SK-N-SH (cell line): ENCODE results near the gene OBI1. TPM values are rescaled to one million over a fixed set of nuclear protein-coding genes. Genes with fewer than 3 reads are reported as not detected.

Experiments
- CTCF ChIA-PET: fragments of 300-600, 350-600 bp; formaldehyde crosslinking; extraction: SDS; loops from one replicate; lab custom pipeline; 2021; lab: Yijun Ruan, JAX
- POLR2A ChIA-PET: fragments of 350-600 bp; sonication (Branson Sonifier 250); formaldehyde crosslinking; extraction: SDS; loops from one replicate; lab custom pipeline; 2020; ENCODE audit warnings: antibody characterized with exemption, inconsistent platforms; lab: Yijun Ruan, JAX
- DNase-seq: peaks from one replicate; pipeline ENCODE4 v3.0.0; 2012
- H2AFZ ChIP-seq: fragments of 200-600 bp; sonication (generic); 2 replicates; pipeline ENCODE4 v1.8.1; 2016; ENCODE audit warnings: antibody characterized with exemption, mild to moderate bottlenecking, low read depth
- H3F3A ChIP-seq: fragments of 200-600 bp; sonication (generic); replicated peaks from 2 replicates; pipeline ENCODE3; 2016; ENCODE audit warnings: antibody characterized with exemption, mild to moderate bottlenecking; ENCODE audit not compliant: insufficient read depth
- H3K27ac ChIP-seq, 2 experiments: fragments of 200-500 bp in 1 of 2; fragments of 200-600 bp in 1 of 2; sonication (Bioruptor generic) in 1 of 2; sonication (generic), shearing (Covaris generic) in 1 of 2; 2 replicates each; pipeline versions ENCODE4 v1.5.1 to v1.6.1; 2014 to 2016; ENCODE audit warnings: low read depth in 2 of 2, inconsistent platforms in 1 of 2, low read length in 1 of 2, mild to moderate bottlenecking in 1 of 2, mixed read lengths in 1 of 2
- H3K27me3 ChIP-seq: fragments of 200-600 bp; sonication (generic), shearing (Covaris generic); 2 replicates; pipeline ENCODE4 v1.6.1; 2016; ENCODE audit warnings: mixed run types; ENCODE audit not compliant: insufficient read depth
- H3K36me3 ChIP-seq, 2 experiments: fragments of 200-500 bp in 1 of 2; fragments of 200-600 bp in 1 of 2; sonication (Bioruptor generic) in 1 of 2; sonication (generic) in 1 of 2; replicated peaks in 1 of 2; 2 replicates each; pipeline versions ENCODE3 to v1.5.1; 2014 to 2016; ENCODE audit warnings: low read length in 1 of 2, mild to moderate bottlenecking in 1 of 2; ENCODE audit not compliant: insufficient read depth in 2 of 2, control insufficient read depth in 1 of 2
- H3K4me1 ChIP-seq, 2 experiments: fragments of 200-500 bp in 1 of 2; fragments of 200-600 bp in 1 of 2; sonication (Bioruptor generic) in 1 of 2; sonication (generic), shearing (Covaris generic) in 1 of 2; 2 replicates each; pipeline versions ENCODE4 v1.5.1 to v1.6.1; 2014 to 2016; ENCODE audit warnings: low read depth in 1 of 2, low read length in 1 of 2, mixed run types in 1 of 2; ENCODE audit not compliant: insufficient read depth in 2 of 2, control insufficient read depth in 1 of 2
- H3K4me2 ChIP-seq: fragments of 200-600 bp; sonication (generic), shearing (Covaris generic); 2 replicates; pipeline ENCODE4 v1.6.1; 2017; ENCODE audit warnings: mixed run types
- H3K4me3 ChIP-seq, 2 experiments: fragments of 200-500 bp in 1 of 2; fragments of 200-600 bp in 1 of 2; sonication (Bioruptor generic) in 1 of 2; sonication (generic), shearing (Covaris generic) in 1 of 2; 2 replicates each; pipeline versions ENCODE4 v1.5.1 to v1.8.1; 2014 to 2016; ENCODE audit warnings: low read depth in 2 of 2, inconsistent platforms in 1 of 2, low read length in 1 of 2, mild to moderate bottlenecking in 1 of 2, mixed read lengths in 1 of 2, moderate library complexity in 1 of 2
- H3K79me2 ChIP-seq: fragments of 200-600 bp; sonication (generic); 2 replicates; pipeline ENCODE4 v1.8.1; 2017; ENCODE audit warnings: mild to moderate bottlenecking; ENCODE audit not compliant: insufficient read depth
- H3K9ac ChIP-seq: fragments of 200-600 bp; sonication (generic); 2 replicates; pipeline ENCODE4 v1.6.1; 2017; ENCODE audit warnings: mixed run types
- H3K9me2 ChIP-seq: fragments of 200-600 bp; sonication (generic); 2 replicates; pipeline ENCODE4 v1.6.1; 2017; ENCODE audit warnings: mixed run types
- H3K9me3 ChIP-seq: fragments of 200-600 bp; sonication (generic); 2 replicates; pipeline ENCODE4 v1.6.1; 2017; ENCODE audit warnings: mixed run types, mild to moderate bottlenecking, moderate library complexity
- H4K20me1 ChIP-seq: fragments of 200-600 bp; sonication (generic); 2 replicates; pipeline ENCODE4 v1.6.1; 2017; ENCODE audit warnings: mild to moderate bottlenecking, mixed run types; ENCODE audit not compliant: insufficient read depth
- EP300 ChIP-seq, 2 experiments: IDR thresholded peaks; 2 replicates each; pipeline versions ENCODE4 v1.4.0 to v1.6.1; 2012; ENCODE audit warnings: borderline replicate concordance in 1 of 2, low read depth in 1 of 2, low read length in 1 of 2
- EZH2phosphoT487 ChIP-seq: fragments of 200-600 bp; sonication (generic); IDR thresholded peaks from 2 replicates; pipeline ENCODE4 v1.6.1; 2017; ENCODE audit warnings: low read depth, mixed run types, mild to moderate bottlenecking, antibody characterized with exemption, moderate library complexity, borderline replicate concordance
- FOSL2 ChIP-seq: IDR thresholded peaks from 2 replicates; pipeline ENCODE4 v1.4.0; 2012; ENCODE audit warnings: low read depth, mild to moderate bottlenecking, moderate library complexity, borderline replicate concordance
- FOXM1 ChIP-seq: IDR thresholded peaks from 2 replicates; pipeline ENCODE4 v1.4.0; 2012; ENCODE audit warnings: low read depth, mild to moderate bottlenecking
- GATA2 ChIP-seq: sonication (generic); formaldehyde crosslinking; IDR thresholded peaks from 2 replicates; pipeline ENCODE4 v1.5.0; 2020; ENCODE audit warnings: mild to moderate bottlenecking, missing genetic modification reagents
- MXI1 ChIP-seq: IDR thresholded peaks from 2 replicates; pipeline ENCODE4 v1.6.1; 2012; ENCODE audit warnings: mild to moderate bottlenecking, low read depth, low read length, improper control_type of control experiment
- NFIC ChIP-seq: IDR thresholded peaks from 2 replicates; pipeline ENCODE4 v1.4.0; 2012; ENCODE audit warnings: borderline replicate concordance
- PBX3 ChIP-seq: IDR thresholded peaks from 2 replicates; pipeline ENCODE4; 2012
- SMC3 ChIP-seq: IDR thresholded peaks from 2 replicates; pipeline ENCODE4 v1.6.1; 2012; ENCODE audit warnings: low read depth, low read length, improper control_type of control experiment
- TCF12 ChIP-seq: IDR thresholded peaks from 2 replicates; pipeline ENCODE4 v1.4.0; 2012
- TEAD4 ChIP-seq: IDR thresholded peaks from 2 replicates; pipeline ENCODE4 v1.4.0; 2012; ENCODE audit warnings: mild to moderate bottlenecking, borderline replicate concordance; ENCODE audit not compliant: insufficient read depth
- YY1 ChIP-seq: IDR thresholded peaks from 2 replicates; pipeline ENCODE4 v1.4.0; 2012; ENCODE audit warnings: low read depth, mild to moderate bottlenecking
- WGBS: methylation state at CpG from one replicate; pipeline ENCODE4 v1.1.6; 2017; ENCODE audit warnings: low lambda C conversion rate; 5-methylcytosine and 5-hydroxymethylcytosine counted together
- polyA plus RNA-seq, 3 experiments: library from polyadenylated mRNA; depleted of rRNA; stranded (reverse); fragments of >200 nt; gene quantifications; 2 replicates each; pipeline ENCODE4 v1.2.3, GENCODE V29; 2012

The OBI1 gene
- polyA plus RNA-seq, 1 of the 3 experiments (the other 2 are of a cell fraction), result 1.8 TPM

GRCh38 chr13:78675112-78675511 is 16.2 kb upstream of the OBI1 start:
- Histone ChIP-seq H4K20me1 (no peaks in the 10 kb centered on the region), H3K4me2 (no peak overlapping the region), H3K36me3 (no peaks in the 10 kb centered on the region)
- TF ChIP-seq FOSL2, result no peak
- TF ChIP-seq, all 33 proteins: peak for 0
- no peaks in the 10 kb centered on the region for H3K4me1 ChIP-seq
- no peaks in the 10 kb centered on the region for H3F3A ChIP-seq
- DNase-seq, result no peak
- peaks cover 10% of the 10 kb centered on the region for H3K27me3 ChIP-seq
- ChIA-PET POLR2A (no interaction called here), CTCF (no interaction called here)
- no peaks in the 10 kb centered on the region for H3K9me3 ChIP-seq
- no peak overlapping the region for H3K9ac ChIP-seq
- no peak overlapping the region for H3K4me3 ChIP-seq
- H2AFZ ChIP-seq, result no peak overlapping the region
- no peaks in the 10 kb centered on the region for H3K9me2 ChIP-seq
- WGBS, result 43% methylated on average over 3 of the region's 3 CpGs
- no peak overlapping the region for H3K27ac ChIP-seq
- no peaks in the 10 kb centered on the region for H3K79me2 ChIP-seq

GRCh38 chr13:78674638-78675037 is 15.7 kb upstream of the OBI1 start:
- ChIA-PET CTCF (no interaction called here), POLR2A (no interaction called here)
- no peak overlapping the region for H2AFZ ChIP-seq

GRCh38 chr13:78662467-78662866 is 3.5 kb upstream of the OBI1 start:
- no peak for TF ChIP-seq GATA2 (CRISPR knock-in tag)
- no peak for TF ChIP-seq FOXM1
- TF ChIP-seq, all 33 proteins: peak for 0
- ChIA-PET CTCF (interaction anchor here (1.6 kb wide), 1 partner anchor 8 kb away, joined by 4 read pairs; no protein-coding TSS in a partner anchor), POLR2A (interaction anchor here (1.4 kb wide), 1 partner anchor 8 kb away, joined by 3 read pairs; no protein-coding TSS in a partner anchor)
- Histone ChIP-seq H3K9me3 (no peaks in the 10 kb centered on the region), H3K4me3 (no peak overlapping the region), H3K4me2 (no peak overlapping the region), H4K20me1 (no peaks in the 10 kb centered on the region), H3K27ac (no peak overlapping the region), H3K27me3 (no peaks in the 10 kb centered on the region), H3K4me1 (peaks cover 0 to 7% of the 10 kb centered on the region in 2 experiments; a peak in 2 of 4 replicates), H2AFZ (no peak overlapping the region), H3K9ac (no peak overlapping the region), H3K79me2 (peaks cover 14% of the 10 kb centered on the region), H3K9me2 (no peaks in the 10 kb centered on the region), H3F3A (no peaks in the 10 kb centered on the region), H3K36me3 (no peaks in the 10 kb centered on the region)
- WGBS, result 87% methylated on average over 2 of the region's 2 CpGs
- no peak for DNase-seq

More at GRCh38 chr13:78674638-78675037, 15.7 kb upstream of the OBI1 start:
- no peaks in the 10 kb centered on the region for H3K79me2 ChIP-seq
- WGBS, result 13% methylated on average over 1 of the region's 1 CpG
- no peaks in the 10 kb centered on the region for H4K20me1 ChIP-seq
- no peaks in the 10 kb centered on the region for H3K36me3 ChIP-seq
- no peaks in the 10 kb centered on the region for H3K9me3 ChIP-seq
- no peaks in the 10 kb centered on the region for H3K4me1 ChIP-seq
- H3K9me2 ChIP-seq, result no peaks in the 10 kb centered on the region
- no peak for TF ChIP-seq EP300 (IDR thresholded peaks at IDR 0.05; ENCODE audit: borderline replicate concordance in 1 of 2, low read depth in 1 of 2, low read length in 1 of 2)
- no peak for DNase-seq
- no peaks in the 10 kb centered on the region for H3F3A ChIP-seq
- H3K4me2 ChIP-seq, result no peak overlapping the region
- no peak overlapping the region for H3K9ac ChIP-seq
- H3K4me3 ChIP-seq, result no peak overlapping the region
- no peak overlapping the region for H3K27ac ChIP-seq
- peaks cover 10% of the 10 kb centered on the region for H3K27me3 ChIP-seq

- peak overlapping the region; percentile 78 for H3K4me2 ChIP-seq
- H3K9me3 ChIP-seq, result no peaks in the 10 kb centered on the region
- H3K36me3 ChIP-seq, result peaks cover 0 to 2% of the 10 kb centered on the region in 2 experiments
- H3F3A ChIP-seq, result no peaks in the 10 kb centered on the region
- peak overlapping the region; percentile 98 for H2AFZ ChIP-seq
- TF ChIP-seq NFIC (no peak), EZH2phosphoT487 (no peak), EP300 (IDR thresholded peaks at IDR 0.05; ENCODE audit: borderline replicate concordance in 1 of 2, low read depth in 1 of 2, low read length in 1 of 2) (peak in 1 of 2 experiments; percentile 64; a peak in 2 of 4 replicates), TEAD4 (no peak), MXI1 (peak; percentile 77; the same call in 1 of the 2 replicates), GATA2 (CRISPR knock-in tag) (peak; percentile 43), PBX3 (peak; percentile 12; the same call in 1 of the 2 replicates), YY1 (0 out of 2 replicates have a peak, but pooled peaks have one; percentile 0), TCF12 (peak; percentile 43; the same call in 1 of the 2 replicates), SMC3 (no peak; the same call in 1 of the 2 replicates)
- peaks cover 33% of the 10 kb centered on the region for H3K79me2 ChIP-seq
- CTCF ChIA-PET, result interaction anchor here (0.9 to 1.6 kb wide), 5 partner anchors 11 to 523 kb away, joined by 3 to 5 read pairs (median 4); partner anchors contain the start of gene POU4F1
- DNase-seq, result peak; percentile 36
- H3K27me3 ChIP-seq, result no peaks in the 10 kb centered on the region
- H4K20me1 ChIP-seq, result no peaks in the 10 kb centered on the region
- POLR2A ChIA-PET, result no interaction called here
- no peaks in the 10 kb centered on the region for H3K9me2 ChIP-seq
- H3K4me3 ChIP-seq, result peak overlapping the region; percentile 93 to 96
- H3K9ac ChIP-seq, result no peak overlapping the region
- peaks cover 0 to 7% of the 10 kb centered on the region in 2 experiments; a peak in 2 of 4 replicates for H3K4me1 ChIP-seq
- H3K27ac ChIP-seq, result peak overlapping the region in 1 of 2 experiments; percentile 70; a peak in 1 of 4 replicates
- WGBS, result 3% methylated on average over 4 of the region's 4 CpGs
Observed at GRCh38 chr13:78660495-78660857, 1.5 kb upstream of the OBI1 start.
